NCI-H345 treated with DMSO at 0.1 percent for 48 hours (cell line): ENCODE data around the gene OSGEP.

Source experiments
- DNase-seq: peaks from one replicate; lab custom pipeline; 2025; ENCODE audit not compliant: unreplicated experiment; lab: John Stamatoyannopoulos, UW

The OSGEP gene

GRCh38 chr14:20400589-20400964, 54.0 kb downstream of the OSGEP start:
- no peak for DNase-seq

GRCh38 chr14:20397511-20397910, 57.1 kb downstream of the OSGEP start:
- DNase-seq = no peak
